AG20443 (cell line): ENCODE data around the gene DSE.

ENCODE experiments used
- DNase-seq: peaks from one replicate; pipeline ENCODE4 v3.0.0; 2012; ENCODE audit warnings: low spot score, mixed read lengths

DSE gene

GRCh38 chr6:116362276-116362675, 8.5 kb upstream of the DSE start:
- no peak for DNase-seq

- peak; percentile 21 for DNase-seq
These were observed 7.0 kb upstream of the DSE start for GRCh38 chr6:116363759-116364158.

GRCh38 chr6:116364321-116364720, 6.4 kb upstream of the DSE start:
- DNase-seq = no peak

GRCh38 chr6:116365743-116366142, 5.0 kb upstream of the DSE start:
- no peak for DNase-seq

- no peak for DNase-seq
These were observed 3.9 kb upstream of the DSE start for GRCh38 chr6:116366740-116367275.

- no peak for DNase-seq
These were observed 1.2 kb upstream of the DSE start for GRCh38 chr6:116369540-116369939.

GRCh38 chr6:116369964-116370759, 585 bp upstream of the DSE start:
- DNase-seq = no peak

- DNase-seq = peak; percentile 95
These were observed 572 bp downstream of the DSE start for GRCh38 chr6:116371120-116371917.

GRCh38 chr6:116371918-116372209, 1.1 kb downstream of the DSE start:
- DNase-seq = no peak

- DNase-seq = no peak
These were observed 2.6 kb downstream of the DSE start for GRCh38 chr6:116373300-116373699.

GRCh38 chr6:116373940-116374339, 3.2 kb downstream of the DSE start:
- no peak for DNase-seq

- DNase-seq = no peak
These were observed 3.8 kb downstream of the DSE start for GRCh38 chr6:116374586-116374985.

GRCh38 chr6:116375262-116375661, 4.5 kb downstream of the DSE start:
- no peak for DNase-seq

- DNase-seq = no peak
These were observed 5.4 kb downstream of the DSE start for GRCh38 chr6:116376149-116376548.

GRCh38 chr6:116379764-116380163, 9.0 kb downstream of the DSE start:
- no peak for DNase-seq

GRCh38 chr6:116380346-116380745, 9.6 kb downstream of the DSE start:
- no peak for DNase-seq

- DNase-seq = no peak
These were observed 10.3 kb downstream of the DSE start for GRCh38 chr6:116381000-116381399.

GRCh38 chr6:116382587-116382986, 11.8 kb downstream of the DSE start:
- DNase-seq = no peak

GRCh38 chr6:116384727-116385458, 14.1 kb downstream of the DSE start:
- no peak for DNase-seq

GRCh38 chr6:116385459-116385802, 14.7 kb downstream of the DSE start:
- DNase-seq = peak; percentile 67

- DNase-seq = no peak
These were observed 15.2 kb downstream of the DSE start for GRCh38 chr6:116385921-116386320.

- no peak for DNase-seq
These were observed 16.0 kb downstream of the DSE start for GRCh38 chr6:116386581-116387299.
